ENCODE results near the gene HMBS. TPM values are rescaled to one million over a fixed set of nuclear protein-coding genes. Genes with fewer than 3 reads are reported as not detected.
A peak's percentile ranks its signal among the peaks of the same experiment; 100 is the strongest.

The HMBS gene
- total RNA-seq, 3 donors from 2014 or later (not counting 1 experiment from before 2014, with no cell fraction given), result 6.1 to 10.1 (median 6.7) TPM

GRCh38 chr11:119114351-119114750, 29.7 kb downstream of the HMBS start:
- Histone ChIP-seq H3K27ac (ENCODE audit: low read length) (no peak overlapping the region), H3K9me3 (ENCODE audit: control insufficient read depth, insufficient read depth, low read length) (no peaks in the 10 kb centered on the region), H3K27me3 (ENCODE audit: control insufficient read depth, insufficient read depth, low read length) (no peaks in the 10 kb centered on the region), H3K36me3 (ENCODE audit: control insufficient read depth, insufficient read depth, low read length) (peaks cover 49% of the 10 kb centered on the region), H3K4me3 (ENCODE audit: low read length) (no peak overlapping the region), H3K4me1 (ENCODE audit: control insufficient read depth, insufficient read depth, low read length) (peaks cover 12% of the 10 kb centered on the region)
- ATAC-seq, result no peak
- no peak for TF ChIP-seq CTCF (IDR thresholded peaks at IDR 0.05)
- peaks cover 13 to 17% of the 10 kb centered on the region in 2 donors for H3K4me1 Mint-ChIP-seq
- H3K9me3 Mint-ChIP-seq, result no peaks in the 10 kb centered on the region
- no peak overlapping the region for H3K4me3 Mint-ChIP-seq
- H3K36me3 Mint-ChIP-seq, result peaks cover 6% of the 10 kb centered on the region
- DNase-seq, result no peak
- no peak overlapping the region for H3K27ac Mint-ChIP-seq
- intact Hi-C loops (cut with micrococcal nuclease), result no loop called here
- WGBS (ENCODE audit: insufficient coverage), result 98% methylated on average over 4 of the region's 5 CpGs
- H3K27me3 Mint-ChIP-seq (ENCODE audit: low read depth in 2 of 2), result no peaks in the 10 kb centered on the region

- TF ChIP-seq CTCF (IDR thresholded peaks at IDR 0.05), result no peak
- Histone ChIP-seq H3K9me3 (ENCODE audit: control insufficient read depth, insufficient read depth, low read length) (no peaks in the 10 kb centered on the region), H3K4me3 (ENCODE audit: low read length) (no peak overlapping the region), H3K36me3 (ENCODE audit: control insufficient read depth, insufficient read depth, low read length) (peaks cover 49% of the 10 kb centered on the region), H3K27me3 (ENCODE audit: control insufficient read depth, insufficient read depth, low read length) (no peaks in the 10 kb centered on the region), H3K27ac (ENCODE audit: low read length) (no peak overlapping the region), H3K4me1 (ENCODE audit: control insufficient read depth, insufficient read depth, low read length) (peaks cover 9% of the 10 kb centered on the region)
- H3K9me3 Mint-ChIP-seq, result no peaks in the 10 kb centered on the region
- intact Hi-C loops (cut with micrococcal nuclease), result no loop called here
- DNase-seq, result peak in 1 of 2 donors; percentile 70
- H3K27ac Mint-ChIP-seq, result peak overlapping the region in 1 of 2 donors; percentile 63
- peaks cover 7 to 12% of the 10 kb centered on the region in 2 donors for H3K4me1 Mint-ChIP-seq
- 64% methylated on average over 24 of the region's 24 CpGs for WGBS (ENCODE audit: insufficient coverage)
- no peak overlapping the region for H3K4me3 Mint-ChIP-seq
- peaks cover 6% of the 10 kb centered on the region for H3K36me3 Mint-ChIP-seq
- ATAC-seq, result no peak
- H3K27me3 Mint-ChIP-seq (ENCODE audit: low read depth in 2 of 2), result no peaks in the 10 kb centered on the region
Measured at GRCh38 chr11:119115484-119116234, 31.0 kb downstream of the HMBS start.

- intact Hi-C loops (cut with micrococcal nuclease), result no loop called here
- no peak overlapping the region for H3K4me3 Mint-ChIP-seq
Measured at GRCh38 chr11:119116235-119116594, 31.5 kb downstream of the HMBS start.

More at GRCh38 chr11:119116235-119116594, 31.5 kb downstream of the HMBS start:
- H3K27me3 Mint-ChIP-seq (ENCODE audit: low read depth in 2 of 2), result no peaks in the 10 kb centered on the region
- peaks cover 12 to 18% of the 10 kb centered on the region in 2 donors for H3K4me1 Mint-ChIP-seq
- H3K36me3 ChIP-seq (ENCODE audit: control insufficient read depth, insufficient read depth, low read length), result peaks cover 44% of the 10 kb centered on the region
- H3K4me3 ChIP-seq (ENCODE audit: low read length), result no peak overlapping the region
- 96% methylated on average over 9 of the region's 10 CpGs for WGBS (ENCODE audit: insufficient coverage)
- ATAC-seq (no peak), DNase-seq (no peak)
- peaks cover 6% of the 10 kb centered on the region for H3K36me3 Mint-ChIP-seq
- no peaks in the 10 kb centered on the region for H3K9me3 Mint-ChIP-seq
- no peak overlapping the region for H3K27ac ChIP-seq (ENCODE audit: low read length)
- peak overlapping the region in 1 of 2 donors; percentile 63 for H3K27ac Mint-ChIP-seq
- TF ChIP-seq CTCF (IDR thresholded peaks at IDR 0.05), result no peak
- H3K27me3 ChIP-seq (ENCODE audit: control insufficient read depth, insufficient read depth, low read length), result no peaks in the 10 kb centered on the region
- H3K9me3 ChIP-seq (ENCODE audit: control insufficient read depth, insufficient read depth, low read length), result no peaks in the 10 kb centered on the region
- H3K4me1 ChIP-seq (ENCODE audit: control insufficient read depth, insufficient read depth, low read length), result peaks cover 13% of the 10 kb centered on the region
